Measurements from ENCODE around the gene PPM1H. TPM values are rescaled to one million over a fixed set of nuclear protein-coding genes. Genes with fewer than 3 reads are reported as not detected.

Gene PPM1H
- total RNA-seq, 1 donor from 2014 or later = 0.79 TPM

DNA sequence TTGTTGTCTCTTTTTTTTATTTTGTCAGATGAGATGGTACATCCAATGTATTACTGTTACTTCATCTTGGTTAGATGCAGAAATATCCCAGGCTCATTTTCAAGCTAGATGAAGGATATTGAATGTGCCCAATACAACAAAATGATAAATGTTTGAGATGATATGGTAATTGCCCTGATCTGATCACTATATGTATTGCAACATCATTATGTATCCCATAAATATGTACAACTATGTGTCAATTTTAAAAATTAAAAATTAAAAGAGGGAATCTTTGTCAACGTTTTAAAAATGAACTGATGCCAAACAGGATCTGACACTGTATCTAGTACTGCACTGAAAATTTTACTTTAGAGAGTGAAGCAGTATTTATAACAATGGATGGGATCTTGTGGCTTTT is 78.5 kb downstream of the PPM1H start:
- FAIRE-seq (no peak), DNase-seq (ENCODE audit: low read depth) (no peak)
- TF ChIP-seq, protein P1, sequence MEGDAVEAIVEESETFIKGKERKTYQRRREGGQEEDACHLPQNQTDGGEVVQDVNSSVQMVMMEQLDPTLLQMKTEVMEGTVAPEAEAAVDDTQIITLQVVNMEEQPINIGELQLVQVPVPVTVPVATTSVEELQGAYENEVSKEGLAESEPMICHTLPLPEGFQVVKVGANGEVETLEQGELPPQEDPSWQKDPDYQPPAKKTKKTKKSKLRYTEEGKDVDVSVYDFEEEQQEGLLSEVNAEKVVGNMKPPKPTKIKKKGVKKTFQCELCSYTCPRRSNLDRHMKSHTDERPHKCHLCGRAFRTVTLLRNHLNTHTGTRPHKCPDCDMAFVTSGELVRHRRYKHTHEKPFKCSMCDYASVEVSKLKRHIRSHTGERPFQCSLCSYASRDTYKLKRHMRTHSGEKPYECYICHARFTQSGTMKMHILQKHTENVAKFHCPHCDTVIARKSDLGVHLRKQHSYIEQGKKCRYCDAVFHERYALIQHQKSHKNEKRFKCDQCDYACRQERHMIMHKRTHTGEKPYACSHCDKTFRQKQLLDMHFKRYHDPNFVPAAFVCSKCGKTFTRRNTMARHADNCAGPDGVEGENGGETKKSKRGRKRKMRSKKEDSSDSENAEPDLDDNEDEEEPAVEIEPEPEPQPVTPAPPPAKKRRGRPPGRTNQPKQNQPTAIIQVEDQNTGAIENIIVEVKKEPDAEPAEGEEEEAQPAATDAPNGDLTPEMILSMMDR (IDR thresholded peaks at IDR 0.05; ENCODE audit: insufficient read depth, low read length, severe bottlenecking) = no peak
- Histone ChIP-seq H3K27me3 (ENCODE audit: control insufficient read depth, insufficient read depth, low read length) (no peaks in the 10 kb centered on the region), H3K4me3 (ENCODE audit: low read depth, low read length) (no peak overlapping the region), H3K36me3 (ENCODE audit: control insufficient read depth, insufficient read depth, low read length) (no peaks in the 10 kb centered on the region)

DNA sequence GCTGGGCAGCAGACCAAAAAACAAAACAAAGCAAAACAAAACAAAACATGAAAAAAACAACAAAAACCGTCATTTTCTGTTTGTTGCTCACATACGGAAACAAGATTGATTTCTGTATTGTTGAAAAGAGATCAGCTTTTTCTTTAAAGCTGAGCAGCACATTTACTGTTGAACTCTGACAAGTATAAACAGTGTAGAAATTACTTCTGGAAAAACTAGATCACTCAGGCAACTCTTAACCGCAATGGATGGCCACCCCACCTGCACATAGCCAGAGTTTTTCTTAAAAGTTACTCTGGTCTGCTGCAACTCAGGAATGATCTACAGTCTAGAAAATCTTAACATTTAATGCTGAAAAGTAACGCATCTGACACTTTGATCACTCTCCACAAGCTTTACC is 80.9 kb downstream of the PPM1H start:
- no peak overlapping the region for H3K4me3 ChIP-seq (ENCODE audit: low read depth, low read length)
- DNase-seq (ENCODE audit: low read depth) (no peak), FAIRE-seq (no peak)
- H3K27me3 ChIP-seq (ENCODE audit: control insufficient read depth, insufficient read depth, low read length) = no peaks in the 10 kb centered on the region
- no peaks in the 10 kb centered on the region for H3K36me3 ChIP-seq (ENCODE audit: control insufficient read depth, insufficient read depth, low read length)
- TF ChIP-seq, protein P1 (IDR thresholded peaks at IDR 0.05; ENCODE audit: insufficient read depth, low read length, severe bottlenecking) = no peak

- no peak for DNase-seq (ENCODE audit: low read depth)
- TF ChIP-seq, protein P1 (IDR thresholded peaks at IDR 0.05; ENCODE audit: insufficient read depth, low read length, severe bottlenecking) = no peak
- no peak for FAIRE-seq
- no peak overlapping the region for H3K4me3 ChIP-seq (ENCODE audit: low read depth, low read length)
- H3K27me3 ChIP-seq (ENCODE audit: control insufficient read depth, insufficient read depth, low read length) = no peaks in the 10 kb centered on the region
- H3K36me3 ChIP-seq (ENCODE audit: control insufficient read depth, insufficient read depth, low read length) = no peaks in the 10 kb centered on the region
Observed at GRCh38 chr12:62849398-62849797, 85.6 kb downstream of the PPM1H start.

DNA sequence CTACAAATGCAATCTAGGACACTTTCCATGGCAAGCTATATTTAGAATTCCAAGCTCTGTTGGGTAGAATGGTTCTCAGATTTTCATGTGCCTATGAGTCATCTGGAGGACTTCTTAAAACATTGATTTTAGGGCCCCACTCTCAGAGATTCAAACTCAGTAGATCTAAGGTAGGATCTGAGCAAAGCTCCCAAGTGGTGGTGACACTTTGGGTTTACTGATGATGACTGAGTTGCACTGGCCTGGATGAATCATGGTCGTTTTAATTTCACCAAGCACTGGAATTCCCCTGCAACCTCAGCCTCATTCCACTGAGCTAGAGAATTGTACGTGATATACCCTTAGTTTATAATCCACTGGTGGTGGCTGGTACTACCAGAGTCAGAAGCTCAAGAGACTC is 86.5 kb downstream of the PPM1H start:
- FAIRE-seq = no peak
- Histone ChIP-seq H3K27me3 (ENCODE audit: control insufficient read depth, insufficient read depth, low read length) (no peaks in the 10 kb centered on the region), H3K36me3 (ENCODE audit: control insufficient read depth, insufficient read depth, low read length) (no peaks in the 10 kb centered on the region), H3K4me3 (ENCODE audit: low read depth, low read length) (no peak overlapping the region)
- peak; percentile 59 for DNase-seq (ENCODE audit: low read depth)
- TF ChIP-seq, protein P1 (IDR thresholded peaks at IDR 0.05; ENCODE audit: insufficient read depth, low read length, severe bottlenecking) = no peak

- H3K27me3 ChIP-seq (ENCODE audit: control insufficient read depth, insufficient read depth, low read length) = no peaks in the 10 kb centered on the region
- H3K4me3 ChIP-seq (ENCODE audit: low read depth, low read length) = no peak overlapping the region
- no peaks in the 10 kb centered on the region for H3K36me3 ChIP-seq (ENCODE audit: control insufficient read depth, insufficient read depth, low read length)
- DNase-seq (ENCODE audit: low read depth) (no peak), FAIRE-seq (no peak)
- TF ChIP-seq, protein P1 (IDR thresholded peaks at IDR 0.05; ENCODE audit: insufficient read depth, low read length, severe bottlenecking) = no peak
Observed at GRCh38 chr12:62847709-62848108, 87.2 kb downstream of the PPM1H start.

DNA sequence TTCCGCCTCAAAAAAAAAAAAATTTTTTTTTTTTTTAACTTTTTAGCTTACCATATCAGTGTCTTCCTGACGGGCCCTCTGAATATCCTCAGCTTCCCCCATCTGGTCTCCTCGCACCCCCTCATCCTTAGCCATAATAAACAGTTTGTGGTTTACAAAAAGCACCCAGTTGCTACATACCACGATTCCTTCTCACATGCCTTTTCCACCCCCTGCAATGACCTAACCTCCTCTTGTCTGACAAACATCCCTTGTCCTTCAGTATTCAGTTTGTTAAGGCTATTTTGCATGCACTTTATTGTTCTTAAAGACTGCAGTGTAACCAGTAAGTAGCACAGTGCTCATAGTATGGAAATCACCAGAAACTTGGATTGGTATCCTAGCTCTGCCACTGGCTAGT is 88.5 kb downstream of the PPM1H start:
- TF ChIP-seq, protein P1 (IDR thresholded peaks at IDR 0.05; ENCODE audit: insufficient read depth, low read length, severe bottlenecking) = no peak
- no peak for DNase-seq (ENCODE audit: low read depth)
- Histone ChIP-seq H3K36me3 (ENCODE audit: control insufficient read depth, insufficient read depth, low read length) (no peaks in the 10 kb centered on the region), H3K4me3 (ENCODE audit: low read depth, low read length) (no peak overlapping the region), H3K27me3 (ENCODE audit: control insufficient read depth, insufficient read depth, low read length) (no peaks in the 10 kb centered on the region)
- no peak for FAIRE-seq
